SK-MEL-5 (cell line): ENCODE data around the gene CDH18. TPM values are rescaled to one million over a fixed set of nuclear protein-coding genes. Genes with fewer than 3 reads are reported as not detected.

ENCODE experiments used
- DNase-seq: peaks from one replicate; pipeline ENCODE4 v3.0.0-alpha.2; 2016; ENCODE audit warnings: low read depth, low spot score
- in situ Hi-C: cut with HindIII; loops from 2 replicates; pipeline ENCODE4 v1.10.0; 2016; ENCODE audit warnings: low sequenced_read_pairs, high pct_unique_total_duplicates, low pct_unique_long_range_greater_than_20kb
- total RNA-seq: library from RNA; depleted of rRNA; stranded (reverse); fragments of >200 nt; shearing (Covaris generic); gene quantifications from 2 replicates; pipeline ENCODE4 v1.2.3, GENCODE V29; 2014

CDH18 gene
- total RNA-seq, 1 experiment from 2014 or later = 1.1 TPM

GRCh38 chr5:19584131-19584530, 403.9 kb downstream of the CDH18 start:
- in situ Hi-C loops = no loop called here
- no peak for DNase-seq

- in situ Hi-C loops = no loop called here
- no peak for DNase-seq
These were observed 410.1 kb downstream of the CDH18 start for GRCh38 chr5:19577882-19578281.

DNA sequence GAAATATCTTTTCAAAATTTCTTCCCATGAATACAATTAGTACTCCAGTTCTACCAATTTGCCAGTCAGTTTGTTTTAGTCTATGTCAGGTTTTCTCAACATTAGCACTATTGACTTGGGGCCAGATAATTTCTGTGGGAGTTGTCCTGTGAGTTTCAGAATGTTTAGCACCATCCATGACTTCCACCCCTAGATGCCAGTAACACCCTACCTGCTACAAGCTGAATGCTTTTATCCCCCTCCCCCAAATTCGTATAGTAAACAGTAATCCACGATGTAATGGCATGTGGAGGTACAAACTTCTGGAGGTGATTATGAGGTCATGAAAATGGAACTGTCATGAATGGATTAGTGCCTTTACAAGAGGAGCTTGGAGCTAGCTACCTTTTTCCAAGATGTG, 420.0 kb downstream of the CDH18 start:
- in situ Hi-C loops = no loop called here
- no peak for DNase-seq

DNA sequence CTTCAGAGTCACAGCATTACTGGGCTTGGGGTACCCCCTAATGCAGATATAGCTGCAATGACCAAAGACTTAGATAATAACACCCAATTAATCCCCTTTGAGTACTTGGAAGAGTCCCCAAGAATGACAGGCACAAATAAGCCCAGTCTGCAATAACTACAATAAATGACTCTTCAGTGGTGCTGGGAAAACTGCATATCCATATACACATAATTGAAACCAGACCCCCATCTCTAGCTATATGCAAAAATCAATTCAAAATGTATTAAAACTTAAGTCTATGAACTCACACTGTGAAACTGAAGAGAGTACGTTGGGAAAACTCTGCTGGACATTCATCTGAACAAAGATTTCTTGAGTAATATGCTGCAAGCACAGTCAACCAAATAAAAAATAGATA, 422.5 kb downstream of the CDH18 start:
- in situ Hi-C loops = no loop called here
- no peak for DNase-seq

DNA sequence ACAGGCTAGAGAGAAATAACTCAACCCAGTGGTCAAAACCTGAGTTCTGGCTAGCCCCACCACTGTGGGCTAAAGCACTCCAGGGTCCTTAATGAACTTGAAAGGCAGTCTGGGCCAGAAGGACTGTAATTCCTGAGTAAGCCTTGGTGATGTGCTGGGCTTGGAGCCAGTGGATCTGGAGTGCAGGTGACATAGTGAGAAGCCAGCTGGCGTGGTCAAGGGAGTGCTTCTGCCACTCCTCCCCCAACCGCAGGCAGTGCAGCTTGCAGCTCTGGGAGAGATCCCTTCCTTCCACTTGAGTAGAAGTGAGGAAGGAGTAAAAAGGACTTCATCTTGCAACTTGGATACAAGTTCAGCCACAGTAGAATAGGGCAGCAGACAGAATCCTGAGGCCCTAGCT, 424.0 kb downstream of the CDH18 start:
- in situ Hi-C loops = no loop called here
- no peak for DNase-seq

DNA sequence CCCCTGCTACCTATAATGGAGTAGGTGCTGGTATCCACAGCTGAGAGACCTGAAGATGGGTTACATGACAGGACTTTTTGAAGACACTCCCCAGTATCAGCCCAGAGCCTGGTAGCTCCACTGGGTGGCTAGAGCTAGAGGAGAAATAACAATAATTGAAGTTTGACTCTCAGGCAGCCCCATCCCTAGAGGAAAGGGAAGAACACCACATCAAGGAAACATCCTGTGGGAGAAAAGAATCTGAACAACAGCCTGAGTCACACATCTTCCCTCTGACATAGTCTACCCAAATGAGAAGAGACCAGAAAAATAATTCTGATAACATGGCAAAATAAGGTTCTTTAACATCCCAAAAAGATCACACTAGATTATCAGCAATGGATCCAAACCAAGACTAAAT, 432.1 kb downstream of the CDH18 start:
- in situ Hi-C loops = no loop called here
- no peak for DNase-seq

GRCh38 chr5:19555436-19555835, 432.6 kb downstream of the CDH18 start:
- in situ Hi-C loops = no loop called here
- no peak for DNase-seq

- in situ Hi-C loops = no loop called here
- DNase-seq = no peak
These were observed 433.5 kb downstream of the CDH18 start for GRCh38 chr5:19554524-19554923.

DNA sequence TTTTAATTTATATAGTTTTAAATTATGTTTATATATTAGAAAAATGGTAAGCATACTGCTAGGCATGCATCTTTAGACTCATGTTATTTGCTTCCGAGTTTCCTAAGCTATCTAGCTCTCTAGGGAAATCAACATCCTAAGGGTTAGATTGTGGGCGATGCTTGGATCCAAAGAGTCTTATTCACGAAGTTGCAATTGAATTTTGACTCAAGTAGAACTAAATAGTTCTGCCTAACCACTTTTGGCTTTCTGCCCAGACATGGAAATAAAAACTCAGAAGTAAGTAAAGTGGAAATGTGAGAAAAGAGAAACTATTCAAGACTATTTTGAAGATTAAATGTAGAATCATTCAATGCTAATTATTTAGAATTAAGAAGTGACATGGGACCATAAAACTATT, 440.4 kb downstream of the CDH18 start:
- peak; percentile 26 for DNase-seq

GRCh38 chr5:19546521-19546920, 441.5 kb downstream of the CDH18 start:
- in situ Hi-C loops = no loop called here

More for the DNA sequence above, 440.4 kb downstream of the CDH18 start:
- in situ Hi-C loops = no loop called here

DNA sequence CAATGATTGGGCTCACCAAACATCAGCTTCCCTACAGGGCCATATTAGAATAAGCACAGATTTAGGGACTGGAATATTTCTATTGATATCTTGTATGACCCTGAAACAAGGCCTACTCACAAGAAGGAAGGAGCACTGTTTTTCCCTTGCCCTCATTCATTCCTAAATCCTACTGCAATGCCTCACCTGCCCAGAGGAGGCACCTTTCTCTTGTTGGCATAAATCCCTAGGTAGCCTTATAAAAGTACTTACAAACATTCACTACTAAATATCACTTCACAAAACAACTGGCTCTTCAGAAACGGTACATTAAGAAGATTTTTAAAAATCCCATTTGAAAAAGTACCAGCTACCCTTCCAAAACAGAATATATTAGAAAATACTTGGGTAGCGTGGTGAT, 449.4 kb downstream of the CDH18 start:
- in situ Hi-C loops = no loop called here
- no peak for DNase-seq

More at GRCh38 chr5:19546521-19546920, 441.5 kb downstream of the CDH18 start:
- DNase-seq = no peak

GRCh38 chr5:19536387-19536786, 451.6 kb downstream of the CDH18 start:
- DNase-seq = no peak
- in situ Hi-C loops = no loop called here

GRCh38 chr5:19534751-19535150, 453.2 kb downstream of the CDH18 start:
- in situ Hi-C loops = no loop called here
- no peak for DNase-seq

GRCh38 chr5:19532936-19533335, 455.1 kb downstream of the CDH18 start:
- in situ Hi-C loops = no loop called here
- no peak for DNase-seq

GRCh38 chr5:19531374-19531952, 456.5 kb downstream of the CDH18 start:
- in situ Hi-C loops = no loop called here
- DNase-seq = no peak

- DNase-seq = no peak
- in situ Hi-C loops = no loop called here
These were observed 468.6 kb downstream of the CDH18 start for GRCh38 chr5:19519448-19519847.

- DNase-seq = no peak
- in situ Hi-C loops = no loop called here
These were observed 489.1 kb downstream of the CDH18 start for GRCh38 chr5:19498852-19499251.

- DNase-seq = no peak
- in situ Hi-C loops = no loop called here
These were observed 490.7 kb downstream of the CDH18 start for GRCh38 chr5:19497229-19497815.

DNA sequence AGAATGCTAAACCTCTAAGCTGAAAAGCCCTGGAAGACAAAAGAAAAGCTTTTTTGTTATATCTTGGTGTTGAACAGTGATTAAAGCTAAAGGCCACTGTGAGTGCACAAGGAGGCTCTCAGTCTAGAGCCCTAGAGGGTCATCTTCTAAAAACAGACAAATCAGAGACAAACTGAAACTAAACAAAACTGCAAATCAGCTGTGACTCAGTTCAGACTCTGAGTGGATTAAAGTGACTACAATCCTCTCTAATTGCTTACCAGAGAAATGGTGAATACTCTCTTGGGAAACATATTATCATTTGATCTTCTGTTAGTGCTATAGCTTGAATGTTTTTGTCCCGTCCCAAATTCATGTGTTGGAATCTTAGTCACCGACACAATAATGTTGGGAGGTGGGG, 491.9 kb downstream of the CDH18 start:
- in situ Hi-C loops = no loop called here
- DNase-seq = no peak

DNA sequence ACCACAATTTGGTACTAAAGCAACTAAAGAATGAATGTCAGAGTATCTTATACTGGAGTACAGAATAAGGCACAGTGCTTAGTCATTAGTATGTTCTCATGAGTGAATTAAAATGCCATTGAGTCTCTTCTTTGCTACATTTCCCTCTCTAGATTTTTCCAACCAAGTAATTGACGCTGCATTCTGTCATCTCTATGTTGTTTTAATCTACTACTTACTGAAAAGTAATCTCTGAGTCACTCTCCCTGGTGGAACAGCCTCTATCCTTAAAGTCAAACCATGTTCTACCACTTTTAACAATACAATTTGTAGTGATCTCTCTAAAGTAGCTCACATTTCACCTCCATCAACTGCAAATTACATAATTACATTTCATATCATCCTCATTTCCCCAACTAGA, 495.1 kb downstream of the CDH18 start:
- in situ Hi-C loops = no loop called here
- no peak for DNase-seq
